ENCODE measurements around the gene RRBP1. TPM values are rescaled to one million over a fixed set of nuclear protein-coding genes. Genes with fewer than 3 reads are reported as not detected.
A peak's percentile ranks its signal among the peaks of the same experiment; 100 is the strongest.

The RRBP1 gene
- polyA plus RNA-seq, 1 donor from 2014 or later = 6.1 TPM

DNA sequence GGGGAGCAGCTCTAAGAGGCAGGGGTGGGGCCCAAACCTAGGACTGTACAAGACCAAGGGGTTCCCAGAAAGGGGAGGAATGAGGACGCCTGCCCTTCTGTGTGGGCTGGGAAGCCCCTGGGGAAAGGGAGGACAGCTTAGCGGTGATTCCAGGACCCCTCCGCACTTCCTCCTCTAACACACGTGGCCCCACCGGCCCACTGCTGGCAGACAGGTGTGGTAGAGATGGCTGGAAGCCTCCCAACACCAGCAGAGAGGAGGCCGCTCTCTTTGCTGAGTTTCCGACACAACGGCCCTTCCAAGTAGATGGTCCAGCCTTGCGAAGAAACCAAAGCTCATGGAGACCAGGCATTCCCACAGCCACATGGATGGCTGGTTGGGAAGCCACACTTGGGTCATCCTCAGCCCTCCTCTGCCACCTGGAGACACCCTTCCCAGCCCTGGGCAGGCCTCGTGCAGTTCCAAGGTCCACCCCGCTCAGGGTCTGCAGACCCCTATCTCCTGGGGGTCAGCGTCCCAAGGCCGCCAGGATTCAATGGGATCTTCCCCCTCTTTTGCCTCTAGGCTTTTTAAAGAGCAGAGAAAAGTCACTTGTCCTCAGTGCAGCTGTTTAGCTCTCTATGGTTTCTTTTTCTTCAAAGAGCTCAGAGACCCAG, 43.9 kb downstream of the RRBP1 start:
- H3K9me3 Mint-ChIP-seq = no peaks in the 10 kb centered on the region
- H3K4me3 Mint-ChIP-seq = no peak overlapping the region
- no peaks in the 10 kb centered on the region for H3K27me3 Mint-ChIP-seq
- H3K36me3 Mint-ChIP-seq = no peaks in the 10 kb centered on the region
- no peak overlapping the region for H3K27ac Mint-ChIP-seq
- H3K4me1 Mint-ChIP-seq = no peaks in the 10 kb centered on the region

- Mint-ChIP-seq H3K27me3 (no peaks in the 10 kb centered on the region), H3K27ac (no peak overlapping the region), H3K9me3 (no peaks in the 10 kb centered on the region), H3K4me1 (no peaks in the 10 kb centered on the region), H3K36me3 (no peaks in the 10 kb centered on the region), H3K4me3 (no peak overlapping the region)
Observed at GRCh38 chr20:17637413-17637780, 44.6 kb downstream of the RRBP1 start.

- Mint-ChIP-seq H3K9me3 (no peaks in the 10 kb centered on the region), H3K4me3 (no peak overlapping the region), H3K27ac (no peak overlapping the region), H3K27me3 (no peaks in the 10 kb centered on the region), H3K36me3 (no peaks in the 10 kb centered on the region), H3K4me1 (no peaks in the 10 kb centered on the region)
Observed at GRCh38 chr20:17636523-17637412, 45.3 kb downstream of the RRBP1 start.

GRCh38 chr20:17635332-17636244, 46.5 kb downstream of the RRBP1 start:
- no peaks in the 10 kb centered on the region for H3K27me3 Mint-ChIP-seq
- H3K4me1 Mint-ChIP-seq = no peaks in the 10 kb centered on the region
- no peak overlapping the region for H3K27ac Mint-ChIP-seq

DNA sequence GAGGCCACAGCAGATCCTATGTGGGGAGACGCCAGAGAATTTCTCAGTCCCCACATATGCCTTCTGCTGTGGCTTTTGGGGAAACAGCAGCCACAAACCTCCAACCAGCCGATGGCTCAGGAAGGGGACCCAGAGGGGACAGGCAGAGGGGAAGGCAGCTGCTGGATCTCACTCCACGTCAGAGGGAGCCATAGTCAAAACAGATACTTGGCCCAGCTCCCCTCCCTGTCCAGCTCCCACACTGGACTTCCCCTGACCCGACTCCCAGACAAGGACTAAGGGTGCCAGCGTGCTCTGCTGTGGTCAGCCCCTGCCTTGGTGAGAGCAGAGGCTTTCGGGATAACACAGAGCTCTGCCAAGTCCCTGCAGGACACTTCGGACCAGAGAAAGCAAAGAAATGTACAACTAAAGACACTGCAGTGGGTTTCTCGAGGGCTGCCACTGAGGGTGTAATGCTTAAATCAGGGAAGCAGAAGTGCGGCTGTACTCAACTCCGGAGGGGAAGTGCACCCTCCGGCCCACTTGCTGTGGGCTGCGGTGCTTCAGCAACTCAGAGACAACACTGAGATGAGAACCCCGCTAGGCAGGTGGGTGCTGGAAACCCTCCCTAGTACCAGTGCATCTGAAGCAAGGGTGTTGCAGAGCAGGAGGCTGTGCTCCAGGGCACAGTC, 47.2 kb downstream of the RRBP1 start:
- Mint-ChIP-seq H3K4me3 (no peak overlapping the region), H3K9me3 (no peaks in the 10 kb centered on the region), H3K27ac (no peak overlapping the region), H3K27me3 (no peaks in the 10 kb centered on the region), H3K4me1 (no peaks in the 10 kb centered on the region), H3K36me3 (peaks cover 4% of the 10 kb centered on the region)

More at GRCh38 chr20:17635332-17636244, 46.5 kb downstream of the RRBP1 start:
- Mint-ChIP-seq H3K4me3 (no peak overlapping the region), H3K9me3 (no peaks in the 10 kb centered on the region), H3K36me3 (no peaks in the 10 kb centered on the region)

- Mint-ChIP-seq H3K4me3 (no peak overlapping the region), H3K9me3 (no peaks in the 10 kb centered on the region), H3K4me1 (no peaks in the 10 kb centered on the region), H3K27me3 (no peaks in the 10 kb centered on the region), H3K27ac (no peak overlapping the region), H3K36me3 (peaks cover 4% of the 10 kb centered on the region)
Observed at GRCh38 chr20:17633850-17634500, 48.1 kb downstream of the RRBP1 start.

DNA sequence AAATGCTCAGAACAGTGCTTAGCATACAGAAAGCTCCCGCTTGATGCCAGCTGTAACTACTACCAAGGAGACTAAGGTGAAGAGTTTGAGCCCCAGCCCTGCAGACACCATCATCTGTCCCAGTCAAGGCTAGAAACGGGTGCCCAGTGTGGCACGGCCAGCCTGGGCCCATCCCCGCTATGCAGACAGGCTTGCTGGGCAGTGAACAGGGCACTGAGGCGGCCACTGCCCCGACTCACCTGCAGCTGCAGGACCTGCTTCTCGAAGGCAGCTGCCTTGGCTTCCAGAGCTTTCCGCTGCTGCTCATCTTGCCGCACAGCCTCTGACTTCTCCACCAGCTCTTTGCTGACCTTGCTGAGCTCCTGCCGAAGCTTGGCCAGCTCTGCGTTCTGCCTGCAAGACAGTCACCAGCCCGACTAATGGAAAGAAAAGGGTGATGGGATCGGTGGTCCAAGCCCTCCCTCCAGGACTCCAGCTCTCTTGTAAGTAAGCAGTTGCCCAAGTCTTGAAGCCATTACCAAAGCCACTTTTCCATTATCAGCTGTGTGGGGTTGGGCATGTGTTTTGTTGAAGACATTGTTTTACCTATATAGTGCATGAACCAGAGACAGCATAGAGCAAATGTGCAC, 48.7 kb downstream of the RRBP1 start:
- Mint-ChIP-seq H3K36me3 (peaks cover 5% of the 10 kb centered on the region), H3K27me3 (no peaks in the 10 kb centered on the region), H3K9me3 (no peaks in the 10 kb centered on the region), H3K4me1 (no peaks in the 10 kb centered on the region), H3K4me3 (no peak overlapping the region), H3K27ac (no peak overlapping the region)

- Mint-ChIP-seq H3K27ac (no peak overlapping the region), H3K4me1 (no peaks in the 10 kb centered on the region), H3K27me3 (no peaks in the 10 kb centered on the region), H3K36me3 (peaks cover 9% of the 10 kb centered on the region), H3K9me3 (no peaks in the 10 kb centered on the region), H3K4me3 (no peak overlapping the region)
Observed at GRCh38 chr20:17631576-17632319, 50.3 kb downstream of the RRBP1 start.

DNA sequence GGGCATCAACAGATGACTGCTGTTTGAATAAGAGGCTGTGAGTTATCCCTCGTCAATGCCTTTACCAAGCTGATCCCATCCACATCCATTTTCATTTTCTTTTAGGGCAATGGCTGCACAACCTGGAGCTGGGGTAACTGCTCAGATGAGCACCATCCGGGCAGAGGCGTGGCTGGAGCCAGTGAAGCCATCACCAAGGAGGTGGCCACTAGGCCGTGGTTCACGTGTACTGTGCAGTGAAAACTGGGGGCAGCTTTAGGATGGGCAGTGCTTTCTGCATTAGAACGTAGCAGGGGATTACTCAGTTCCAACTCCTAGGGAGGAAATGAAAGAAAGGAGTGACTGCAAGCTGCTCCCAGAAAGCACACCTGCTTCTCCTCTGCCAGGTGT, 51.2 kb downstream of the RRBP1 start:
- no peak overlapping the region for H3K4me3 Mint-ChIP-seq
- H3K27me3 Mint-ChIP-seq = no peaks in the 10 kb centered on the region
- H3K4me1 Mint-ChIP-seq = no peaks in the 10 kb centered on the region
- H3K36me3 Mint-ChIP-seq = peaks cover 12% of the 10 kb centered on the region
- H3K9me3 Mint-ChIP-seq = no peaks in the 10 kb centered on the region
- no peak overlapping the region for H3K27ac Mint-ChIP-seq

- Mint-ChIP-seq H3K4me1 (no peaks in the 10 kb centered on the region), H3K4me3 (no peak overlapping the region), H3K36me3 (peaks cover 12% of the 10 kb centered on the region), H3K27me3 (no peaks in the 10 kb centered on the region), H3K9me3 (no peaks in the 10 kb centered on the region), H3K27ac (peak overlapping the region in 1 of 3 donors; percentile 63)
Observed at GRCh38 chr20:17630151-17630805, 51.8 kb downstream of the RRBP1 start.

DNA sequence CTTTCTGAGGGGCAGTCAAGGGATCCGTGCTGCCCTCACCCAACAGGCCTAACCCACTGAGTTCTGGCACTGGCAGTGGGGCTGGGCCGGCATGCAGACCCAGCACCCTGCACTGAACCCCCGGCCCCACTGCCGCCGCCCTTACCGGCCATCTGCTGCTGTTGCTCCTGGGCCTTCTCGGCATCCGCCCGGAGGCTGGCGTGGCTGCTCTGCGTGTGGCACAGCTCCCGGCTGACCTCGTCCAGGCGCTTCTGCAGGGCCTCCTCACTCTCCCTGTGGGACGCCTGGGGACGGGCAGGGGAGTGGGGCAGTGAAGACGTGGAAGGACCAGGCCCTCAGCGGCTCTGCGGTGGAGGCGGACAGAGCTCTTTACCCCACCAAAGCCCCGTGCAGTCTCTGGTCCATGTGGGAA, 52.4 kb downstream of the RRBP1 start:
- Mint-ChIP-seq H3K27me3 (no peaks in the 10 kb centered on the region), H3K4me1 (no peaks in the 10 kb centered on the region), H3K27ac (no peak overlapping the region), H3K9me3 (no peaks in the 10 kb centered on the region), H3K36me3 (peaks cover 12% of the 10 kb centered on the region), H3K4me3 (no peak overlapping the region)

- Mint-ChIP-seq H3K27me3 (no peaks in the 10 kb centered on the region), H3K9me3 (no peaks in the 10 kb centered on the region), H3K4me3 (no peak overlapping the region), H3K27ac (no peak overlapping the region), H3K4me1 (no peaks in the 10 kb centered on the region), H3K36me3 (peaks cover 12% of the 10 kb centered on the region)
Observed at GRCh38 chr20:17629025-17629424, 53.0 kb downstream of the RRBP1 start.

Measured in IgD-negative memory B cell (primary cell).